HepG2 (cell line): Measurements from ENCODE around the gene ZNF554.

Experiments used
- ARHGAP35 ChIP-seq: sonication (generic); formaldehyde crosslinking; IDR thresholded peaks from 2 replicates; pipeline ENCODE4 v1.9.0; 2022; ENCODE audit warnings: mild to moderate bottlenecking, inconsistent platforms, moderate library complexity, missing genetic modification reagents, borderline replicate concordance
- CHD2 ChIP-seq: IDR thresholded peaks from 2 replicates; pipeline ENCODE4 v1.6.1; 2011; ENCODE audit warnings: low read depth, low read length, improper control_type of control experiment
- CTCF ChIP-seq: sonication (generic); formaldehyde crosslinking; IDR thresholded peaks from 2 replicates; pipeline ENCODE4 v1.5.0; 2020; ENCODE audit warnings: mild to moderate bottlenecking, missing genetic modification reagents, moderate library complexity
- HDAC2 ChIP-seq: sonication (generic); formaldehyde crosslinking; IDR thresholded peaks from 2 replicates; pipeline ENCODE4 v1.4.0; 2020; ENCODE audit warnings: missing genetic modification reagents
- NFIC ChIP-seq: IDR thresholded peaks from 2 replicates; pipeline ENCODE4 v1.6.1; 2012; ENCODE audit warnings: mild to moderate bottlenecking, low read length, inconsistent platforms
- PHF5A ChIP-seq: IDR thresholded peaks from one replicate; pipeline ENCODE4 v1.6.1; 2018; ENCODE audit warnings: low read depth, missing genetic modification reagents; ENCODE audit not compliant: unreplicated experiment
- POLR2A ChIP-seq, 2 experiments: IDR thresholded peaks; 2 replicates each; pipeline ENCODE4 v1.6.1; 2011; ENCODE audit warnings: low read depth in 2 of 2, low read length in 2 of 2, mild to moderate bottlenecking in 1 of 2, moderate library complexity in 1 of 2; ENCODE audit not compliant: insufficient read depth in 1 of 2
- SIX1 ChIP-seq: sonication (generic); formaldehyde crosslinking; IDR thresholded peaks from 2 replicates; pipeline ENCODE4 v1.4.0; 2020; ENCODE audit warnings: missing genetic modification reagents, borderline replicate concordance
- THAP7 ChIP-seq: sonication (generic); formaldehyde crosslinking; IDR thresholded peaks from 2 replicates; pipeline ENCODE4 v1.8.1; 2023; ENCODE audit warnings: mild to moderate bottlenecking, missing genetic modification reagents
- ZNF263 ChIP-seq: sonication (generic); formaldehyde crosslinking; IDR thresholded peaks from 2 replicates; pipeline ENCODE4 v1.4.0; 2020; ENCODE audit warnings: missing genetic modification reagents
- ZNF501 ChIP-seq: sonication (generic); formaldehyde crosslinking; IDR thresholded peaks from 2 replicates; pipeline ENCODE4 v1.5.1; 2020; ENCODE audit warnings: mild to moderate bottlenecking, moderate library complexity, missing genetic modification reagents

GRCh38 chr19:2793577-2793976 is 26.1 kb upstream of the ZNF554 start:
- TF ChIP-seq ARHGAP35 (CRISPR knock-in tag): no peak
- no peak for TF ChIP-seq CTCF (CRISPR knock-in tag)
- no peak for TF ChIP-seq PHF5A (CRISPR knock-in tag)
- no peak for TF ChIP-seq HDAC2 (CRISPR knock-in tag)
- TF ChIP-seq CHD2: no peak
- TF ChIP-seq SIX1 (CRISPR knock-in tag): no peak
- no peak for TF ChIP-seq THAP7 (CRISPR knock-in tag)
- TF ChIP-seq ZNF263 (CRISPR knock-in tag): no peak
- no peak for TF ChIP-seq NFIC
- no peak for TF ChIP-seq POLR2A (IDR thresholded peaks at IDR 0.05; ENCODE audit: insufficient read depth in 1 of 2, low read depth in 2 of 2, low read length in 2 of 2)
- no peak for TF ChIP-seq ZNF501
